Cardiac muscle cell (in vitro differentiated cells and primary cell): Measurements from ENCODE around the gene PSMA7. TPM values are rescaled to one million over a fixed set of nuclear protein-coding genes. Genes with fewer than 3 reads are reported as not detected.

ENCODE experiments used
- DNase-seq, 2 donors: peaks; one replicate each; pipeline versions ENCODE4 v3.0.0 to v3.0.0-alpha.2; 2010 to 2017; ENCODE audit warnings: low read depth in 1 of 2, low spot score in 1 of 2
- H3K27ac ChIP-seq: fragments of 200-600 bp; sonication (generic); 2 replicates; pipeline ENCODE4 v1.5.1; 2016
- H3K27me3 ChIP-seq: fragments of 200-600 bp; sonication (generic); 2 replicates; pipeline ENCODE4 v1.6.0; 2016; ENCODE audit warnings: control low read depth
- H3K36me3 ChIP-seq: fragments of 200-600 bp; sonication (generic); 2 replicates; pipeline ENCODE4 v1.5.1; 2016; ENCODE audit warnings: control low read depth
- H3K4me1 ChIP-seq: fragments of 200-600 bp; sonication (generic); 2 replicates; pipeline ENCODE4 v1.8.1; 2017; ENCODE audit warnings: low read depth, mild to moderate bottlenecking, mixed run types
- H3K4me3 ChIP-seq: fragments of 200-600 bp; sonication (generic); 2 replicates; pipeline ENCODE4 v1.5.1; 2016; ENCODE audit warnings: mild to moderate bottlenecking
- H3K9me3 ChIP-seq: fragments of 200-600 bp; sonication (generic); 2 replicates; pipeline ENCODE4 v1.5.1; 2017; ENCODE audit warnings: low read depth, mild to moderate bottlenecking, control low read depth
- polyA plus RNA-seq: library from polyadenylated mRNA; unstranded; fragments of >200 nt; fragmentation: Nextera tagmentation; extraction: Ambion mirVana; gene quantifications from 2 replicates; pipeline ENCODE4 v1.2.1, GENCODE V29; 2016
- total RNA-seq: library from RNA; depleted of rRNA; stranded (reverse); fragments of >200 nt; gene quantifications from 2 replicates; pipeline ENCODE4 v1.2.3, GENCODE V29; 2016
- TF ChIP-seq, protein P1 (sequence below): IDR thresholded peaks from 2 replicates; pipeline ENCODE4 v1.5.1; 2012; ENCODE audit warnings: low read depth, mild to moderate bottlenecking, low read length

The PSMA7 gene
- total and polyA plus RNA-seq, 2 experiments from 2014 or later: 333 to 505 TPM

DNA sequence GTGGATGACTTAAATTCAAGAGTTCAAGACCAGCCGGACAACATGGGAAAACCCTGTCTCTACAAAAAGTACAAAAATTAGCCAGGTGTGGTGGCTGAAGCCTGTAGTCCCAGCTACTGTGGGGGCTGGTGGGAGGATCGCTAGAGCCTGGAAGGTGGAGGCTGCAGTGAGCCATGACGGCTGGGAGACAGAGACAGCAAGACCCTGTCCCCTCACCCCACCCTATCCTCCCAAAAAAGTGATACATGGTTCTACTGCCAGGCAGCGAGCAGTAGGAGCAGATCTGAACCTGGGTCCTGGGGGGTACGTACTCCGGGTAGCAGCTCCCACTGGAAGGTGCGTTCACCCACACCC lies 2.2 kb downstream of the PSMA7 start:
- DNase-seq: no peak
- Histone ChIP-seq H3K27me3 (no peaks in the 10 kb centered on the region), H3K4me3 (no peak overlapping the region), H3K9me3 (no peaks in the 10 kb centered on the region), H3K27ac (peak overlapping the region; percentile 100), H3K4me1 (peaks cover 15% of the 10 kb centered on the region), H3K36me3 (peaks cover 41% of the 10 kb centered on the region)
- TF ChIP-seq, protein P1, sequence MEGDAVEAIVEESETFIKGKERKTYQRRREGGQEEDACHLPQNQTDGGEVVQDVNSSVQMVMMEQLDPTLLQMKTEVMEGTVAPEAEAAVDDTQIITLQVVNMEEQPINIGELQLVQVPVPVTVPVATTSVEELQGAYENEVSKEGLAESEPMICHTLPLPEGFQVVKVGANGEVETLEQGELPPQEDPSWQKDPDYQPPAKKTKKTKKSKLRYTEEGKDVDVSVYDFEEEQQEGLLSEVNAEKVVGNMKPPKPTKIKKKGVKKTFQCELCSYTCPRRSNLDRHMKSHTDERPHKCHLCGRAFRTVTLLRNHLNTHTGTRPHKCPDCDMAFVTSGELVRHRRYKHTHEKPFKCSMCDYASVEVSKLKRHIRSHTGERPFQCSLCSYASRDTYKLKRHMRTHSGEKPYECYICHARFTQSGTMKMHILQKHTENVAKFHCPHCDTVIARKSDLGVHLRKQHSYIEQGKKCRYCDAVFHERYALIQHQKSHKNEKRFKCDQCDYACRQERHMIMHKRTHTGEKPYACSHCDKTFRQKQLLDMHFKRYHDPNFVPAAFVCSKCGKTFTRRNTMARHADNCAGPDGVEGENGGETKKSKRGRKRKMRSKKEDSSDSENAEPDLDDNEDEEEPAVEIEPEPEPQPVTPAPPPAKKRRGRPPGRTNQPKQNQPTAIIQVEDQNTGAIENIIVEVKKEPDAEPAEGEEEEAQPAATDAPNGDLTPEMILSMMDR: no peak

DNA sequence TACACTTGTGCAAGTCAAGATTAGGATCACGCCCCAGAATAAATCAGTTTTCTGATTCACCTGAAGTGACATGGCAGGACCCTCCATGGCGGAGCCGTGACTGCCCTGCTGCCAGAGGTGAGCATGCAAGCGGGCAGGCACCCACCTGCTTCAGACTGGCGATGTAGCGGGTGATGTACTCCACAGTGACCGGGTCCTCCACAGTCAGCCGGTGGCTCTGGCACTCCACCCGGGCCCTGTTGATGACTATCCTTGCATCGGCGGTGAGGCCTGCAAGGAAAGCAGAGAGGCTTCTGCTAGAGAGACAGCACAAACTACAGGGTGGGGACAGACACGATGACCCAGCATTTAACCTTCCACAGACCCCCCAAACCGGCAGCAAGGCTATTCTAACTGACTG lies 3.6 kb downstream of the PSMA7 start:
- H3K27ac ChIP-seq: peak overlapping the region; percentile 35
- no peaks in the 10 kb centered on the region for H3K27me3 ChIP-seq
- no peaks in the 10 kb centered on the region for H3K9me3 ChIP-seq
- DNase-seq: no peak
- TF ChIP-seq, protein P1: no peak
- H3K4me3 ChIP-seq: no peak overlapping the region
- H3K36me3 ChIP-seq: peaks cover 54% of the 10 kb centered on the region
- H3K4me1 ChIP-seq: peaks cover 7% of the 10 kb centered on the region

DNA sequence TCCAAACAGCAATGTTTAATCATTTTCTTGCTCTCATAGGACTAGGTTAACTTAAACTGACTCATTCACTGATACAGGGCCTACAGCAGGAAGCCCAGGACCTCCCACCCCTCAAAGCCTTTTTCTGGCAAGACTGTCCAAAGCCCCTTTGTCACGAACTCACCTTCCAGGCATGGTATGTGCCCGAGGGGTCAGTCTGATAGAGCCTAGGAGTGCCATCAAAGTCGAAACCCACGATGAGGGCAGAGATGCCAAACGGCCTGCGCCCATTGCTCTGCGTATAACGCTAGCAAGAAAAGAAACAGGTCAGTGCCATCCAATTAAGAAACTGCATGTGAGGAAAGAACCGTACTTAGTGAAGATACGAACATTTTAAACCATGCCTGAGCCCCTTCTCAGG lies 4.3 kb downstream of the PSMA7 start:
- Histone ChIP-seq H3K27ac (peak overlapping the region; percentile 35), H3K4me1 (peaks cover 5% of the 10 kb centered on the region), H3K36me3 (peaks cover 60% of the 10 kb centered on the region), H3K27me3 (no peaks in the 10 kb centered on the region), H3K4me3 (no peak overlapping the region), H3K9me3 (no peaks in the 10 kb centered on the region)
- TF ChIP-seq, protein P1: no peak
- no peak for DNase-seq

DNA sequence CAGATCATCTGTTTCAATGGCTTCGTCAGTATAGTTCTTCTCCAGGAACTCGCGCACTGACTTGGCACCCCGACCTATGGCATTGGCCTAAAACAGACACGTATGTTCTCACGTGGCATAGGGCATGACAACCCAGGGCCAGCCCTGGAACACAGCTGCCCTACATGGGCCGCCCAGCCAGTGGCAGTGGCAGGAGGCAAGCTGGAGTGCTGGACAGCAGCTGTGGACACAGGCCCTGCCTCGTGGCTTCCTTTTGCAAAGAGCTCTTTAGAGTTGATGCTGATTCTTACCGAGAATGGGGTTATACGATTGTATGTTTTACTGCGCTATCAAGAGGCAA lies 5.0 kb downstream of the PSMA7 start:
- peaks cover 61% of the 10 kb centered on the region for H3K36me3 ChIP-seq
- no peak overlapping the region for H3K27ac ChIP-seq
- TF ChIP-seq, protein P1: no peak
- DNase-seq: no peak
- no peaks in the 10 kb centered on the region for H3K27me3 ChIP-seq
- no peak overlapping the region for H3K4me3 ChIP-seq
- no peaks in the 10 kb centered on the region for H3K9me3 ChIP-seq
- H3K4me1 ChIP-seq: peaks cover 5% of the 10 kb centered on the region

DNA sequence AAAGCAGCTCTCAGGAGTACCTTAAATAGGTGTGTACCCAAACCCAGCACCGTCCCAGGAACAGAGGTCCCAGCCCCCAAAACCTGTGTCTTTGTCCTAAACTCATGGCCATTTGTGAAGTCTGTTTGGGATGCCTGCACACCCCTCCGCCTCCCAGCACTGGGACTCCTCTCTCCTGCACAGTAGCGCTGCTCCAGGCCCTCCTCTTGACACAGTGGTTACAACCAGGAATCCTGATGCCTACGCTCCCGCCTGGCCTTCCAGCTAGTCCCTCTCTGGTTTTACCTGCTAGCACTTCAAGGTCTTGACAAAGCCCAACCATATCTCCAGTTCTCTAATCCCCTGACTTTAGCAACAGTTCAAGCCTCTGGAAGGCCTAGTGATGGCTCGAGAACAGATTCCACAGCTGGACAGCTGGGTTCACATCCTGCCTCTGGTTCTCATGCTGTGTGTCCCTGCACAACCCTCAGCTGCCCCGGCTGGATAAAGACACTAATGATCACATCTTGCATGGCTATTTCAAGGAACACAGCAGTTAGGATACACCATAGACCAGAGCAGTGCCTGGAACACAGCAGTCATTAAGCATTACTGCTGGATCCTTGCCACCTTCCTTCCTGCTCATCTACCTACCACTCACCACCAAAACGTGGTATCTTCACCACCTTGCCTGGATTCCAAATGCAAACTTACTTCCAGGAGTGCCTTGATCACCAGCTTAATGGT lies 5.6 kb downstream of the PSMA7 start:
- H3K27ac ChIP-seq: peak overlapping the region; percentile 35

More for the DNA sequence above, 5.6 kb downstream of the PSMA7 start:
- no peaks in the 10 kb centered on the region for H3K9me3 ChIP-seq
- peaks cover 61% of the 10 kb centered on the region for H3K36me3 ChIP-seq
- TF ChIP-seq, protein P1: no peak
- H3K4me1 ChIP-seq: peaks cover 5% of the 10 kb centered on the region
- H3K27me3 ChIP-seq: no peaks in the 10 kb centered on the region
- no peak for DNase-seq
- no peak overlapping the region for H3K4me3 ChIP-seq
